Measurements from ENCODE around the gene IFNGR2.

- no peak for TF ChIP-seq CTCF (conservative IDR thresholded peaks at IDR 0.05; ENCODE audit: low read length)
- no peak for TF ChIP-seq EZH2phosphoT487 (IDR thresholded peaks at IDR 0.05; ENCODE audit: borderline replicate concordance)
These were observed 38.6 kb downstream of the IFNGR2 start for GRCh38 chr21:33441489-33442477.
